OCI-LY7 (cell line): ENCODE measurements around the gene USP35. TPM values are rescaled to one million over a fixed set of nuclear protein-coding genes. Genes with fewer than 3 reads are reported as not detected.
"Not testable (repeated sequence)": the region's sequence is repeated elsewhere in the genome, so short reads cannot be mapped to it uniquely, and the experiment has no call there.

ENCODE experiments used
- BruUV-seq: library from RNA; stranded (reverse); fragments of 400-500 nt; replicated peaks from 2 replicates; lab custom pipeline; 2021; lab: Mats Ljungman, UMichigan
- CTCF ChIA-PET: fragments of 300-600 bp; sonication (Branson Sonifier 250); formaldehyde crosslinking; loops from one replicate; lab custom pipeline; 2022; ENCODE audit warnings: antibody characterized with exemption; ENCODE audit not compliant: unreplicated experiment; lab: Charles Lee
- POLR2A ChIA-PET: fragments of 300-600 bp; sonication (Branson Sonifier 250); formaldehyde crosslinking; loops from one replicate; lab custom pipeline; 2022; ENCODE audit warnings: antibody characterized with exemption; lab: Charles Lee
- DNase-seq: peaks from one replicate; pipeline ENCODE4 v3.0.0-alpha.2; 2015; ENCODE audit warnings: low spot score
- H2AFZ ChIP-seq: fragments of 200-600 bp; sonication (generic), shearing (Covaris generic); 2 replicates; pipeline ENCODE4 v1.6.1; 2014; ENCODE audit warnings: mild to moderate bottlenecking, antibody characterized with exemption, low read length, moderate library complexity
- H3K27ac ChIP-seq: fragments of 200-600 bp; sonication (generic); 2 replicates; pipeline ENCODE4 v1.5.1; 2014; ENCODE audit warnings: mixed run types, low read depth, mild to moderate bottlenecking, moderate library complexity, low read length, inconsistent platforms; ENCODE audit not compliant: poor library complexity, severe bottlenecking
- H3K36me3 ChIP-seq: fragments of 200-600 bp; sonication (generic); 2 replicates; pipeline ENCODE4 v1.6.1; 2014; ENCODE audit warnings: mild to moderate bottlenecking, antibody characterized with exemption, low read length, moderate library complexity, mixed read lengths; ENCODE audit not compliant: insufficient read depth
- H3K4me1 ChIP-seq: fragments of 200-600 bp; sonication (generic); 2 replicates; pipeline ENCODE4 v1.5.1; 2014; ENCODE audit warnings: mild to moderate bottlenecking, low read length; ENCODE audit not compliant: insufficient read depth, poor library complexity, severe bottlenecking
- H3K4me2 ChIP-seq: fragments of 200-600 bp; sonication (generic); 2 replicates; pipeline ENCODE4 v1.6.1; 2014; ENCODE audit warnings: mild to moderate bottlenecking, low read length
- H3K4me3 ChIP-seq: fragments of 200-600 bp; sonication (generic); 2 replicates; pipeline ENCODE4 v1.5.1; 2014; ENCODE audit warnings: mild to moderate bottlenecking, low read depth, low read length; ENCODE audit not compliant: poor library complexity, severe bottlenecking
- H3K79me2 ChIP-seq: fragments of 200-600 bp; sonication (generic); 2 replicates; pipeline ENCODE4 v1.6.1; 2016; ENCODE audit warnings: low read depth, mild to moderate bottlenecking, low read length, moderate library complexity, mixed read lengths; ENCODE audit not compliant: insufficient read depth
- H3K9me2 ChIP-seq: fragments of 200-600 bp; sonication (generic); 2 replicates; pipeline ENCODE4 v1.6.1; 2016; ENCODE audit warnings: mild to moderate bottlenecking, low read length, mixed read lengths; ENCODE audit not compliant: insufficient read depth
- H3K9me3 ChIP-seq: fragments of 200-600 bp; sonication (generic); 2 replicates; pipeline ENCODE4 v1.6.1; 2014; ENCODE audit warnings: mild to moderate bottlenecking, mixed run types, low read length, mixed read lengths
- H4K20me1 ChIP-seq: fragments of 200-600 bp; sonication (generic); 2 replicates; pipeline ENCODE4 v1.6.1; 2014; ENCODE audit warnings: mild to moderate bottlenecking, antibody characterized with exemption, low read length, moderate library complexity, mixed read lengths; ENCODE audit not compliant: insufficient read depth
- EZH2phosphoT487 ChIP-seq: fragments of 200-600 bp; sonication (generic); IDR thresholded peaks from 2 replicates; pipeline ENCODE4 v1.6.1; 2018; ENCODE audit warnings: low read depth, borderline replicate concordance, mild to moderate bottlenecking, mixed run types, antibody characterized with exemption, low read length, moderate library complexity, mixed read lengths
- intact Hi-C: fragments of 100-400 bp; cut with micrococcal nuclease; formaldehyde crosslinking; loops from one replicate; pipeline ENCODE4 v1.10.0; 2022; ENCODE audit not compliant: unreplicated experiment
- total RNA-seq, 2 experiments: library from RNA; depleted of rRNA in 1 of 2; stranded (reverse); fragments of >200 nt in 1 of 2; shearing (Covaris generic) in 1 of 2; gene quantifications; 2 replicates each; pipeline ENCODE4 v1.2.3, GENCODE V29; 2014 to 2022
- TF ChIP-seq, protein P1 (sequence below): fragments of 200-600 bp; sonication (generic); conservative IDR thresholded peaks from 2 replicates; pipeline ENCODE4 v1.5.1; 2014; ENCODE audit warnings: mild to moderate bottlenecking, antibody characterized with exemption, low read length, moderate library complexity, mixed read lengths

USP35 gene
- total RNA-seq, 2 experiments from 2014 or later: 3.2 to 4.9 TPM

DNA sequence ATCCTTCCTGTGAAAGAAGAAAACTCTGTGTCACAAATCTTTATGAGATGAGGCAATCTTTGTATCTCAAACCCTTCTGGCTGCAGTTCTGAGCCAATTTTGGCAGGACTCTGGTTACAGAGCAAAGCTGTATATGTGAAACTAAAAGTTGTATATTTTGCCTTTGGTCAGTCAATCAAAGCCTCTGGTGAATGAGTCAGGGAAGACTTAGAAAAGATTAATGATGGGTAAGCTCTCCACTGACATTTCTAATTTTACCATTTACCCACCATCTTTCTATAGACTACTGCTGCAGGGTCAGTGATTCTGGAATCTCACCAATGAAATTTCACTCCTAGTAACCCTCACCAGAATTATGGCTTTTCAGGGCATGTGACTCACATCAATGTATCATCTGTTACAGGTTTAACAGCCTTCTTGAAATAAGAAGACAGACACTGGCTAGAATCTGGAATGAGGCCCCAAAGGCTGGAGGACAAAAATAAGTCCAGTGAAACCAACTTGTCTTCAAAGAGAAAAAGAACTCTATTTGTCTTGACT lies 43.3 kb downstream of the USP35 start:
- H3K4me1 ChIP-seq: peaks cover 19% of the 10 kb centered on the region
- no peaks in the 10 kb centered on the region for H3K79me2 ChIP-seq
- H3K36me3 ChIP-seq: no peaks in the 10 kb centered on the region
- BruUV-seq: no TSS peak
- no peak for DNase-seq
- no peak overlapping the region for H2AFZ ChIP-seq
- H3K27ac ChIP-seq: no peak overlapping the region
- POLR2A ChIA-PET: interaction anchor here (0.5 to 0.7 kb wide), 2 partner anchors 18 to 269 kb away, joined by 3 to 5 read pairs; no protein-coding TSS in a partner anchor
- H3K4me2 ChIP-seq: no peak overlapping the region
- H3K9me3 ChIP-seq: no peaks in the 10 kb centered on the region
- no peak for TF ChIP-seq EZH2phosphoT487
- TF ChIP-seq, protein P1, sequence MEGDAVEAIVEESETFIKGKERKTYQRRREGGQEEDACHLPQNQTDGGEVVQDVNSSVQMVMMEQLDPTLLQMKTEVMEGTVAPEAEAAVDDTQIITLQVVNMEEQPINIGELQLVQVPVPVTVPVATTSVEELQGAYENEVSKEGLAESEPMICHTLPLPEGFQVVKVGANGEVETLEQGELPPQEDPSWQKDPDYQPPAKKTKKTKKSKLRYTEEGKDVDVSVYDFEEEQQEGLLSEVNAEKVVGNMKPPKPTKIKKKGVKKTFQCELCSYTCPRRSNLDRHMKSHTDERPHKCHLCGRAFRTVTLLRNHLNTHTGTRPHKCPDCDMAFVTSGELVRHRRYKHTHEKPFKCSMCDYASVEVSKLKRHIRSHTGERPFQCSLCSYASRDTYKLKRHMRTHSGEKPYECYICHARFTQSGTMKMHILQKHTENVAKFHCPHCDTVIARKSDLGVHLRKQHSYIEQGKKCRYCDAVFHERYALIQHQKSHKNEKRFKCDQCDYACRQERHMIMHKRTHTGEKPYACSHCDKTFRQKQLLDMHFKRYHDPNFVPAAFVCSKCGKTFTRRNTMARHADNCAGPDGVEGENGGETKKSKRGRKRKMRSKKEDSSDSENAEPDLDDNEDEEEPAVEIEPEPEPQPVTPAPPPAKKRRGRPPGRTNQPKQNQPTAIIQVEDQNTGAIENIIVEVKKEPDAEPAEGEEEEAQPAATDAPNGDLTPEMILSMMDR: no peak
- no peak overlapping the region for H3K4me3 ChIP-seq
- intact Hi-C loops: no loop called here
- CTCF ChIA-PET: interaction anchor here (0.7 kb wide), 1 partner anchor 108 kb away, joined by 4 read pairs; no protein-coding TSS in a partner anchor
- H3K9me2 ChIP-seq: no peaks in the 10 kb centered on the region
- no peaks in the 10 kb centered on the region for H4K20me1 ChIP-seq

- H3K4me2 ChIP-seq, H3K4me1 ChIP-seq, intact Hi-C loops, H3K36me3 ChIP-seq, H3K27ac ChIP-seq, BruUV-seq, DNase-seq, H3K79me2 ChIP-seq, H4K20me1 ChIP-seq, H2AFZ ChIP-seq, H3K9me2 ChIP-seq, H3K4me3 ChIP-seq, CTCF ChIA-PET, POLR2A ChIA-PET, H3K9me3 ChIP-seq: not testable (repeated sequence)
Measured at GRCh38 chr11:78233046-78233445, 44.3 kb downstream of the USP35 start.

DNA sequence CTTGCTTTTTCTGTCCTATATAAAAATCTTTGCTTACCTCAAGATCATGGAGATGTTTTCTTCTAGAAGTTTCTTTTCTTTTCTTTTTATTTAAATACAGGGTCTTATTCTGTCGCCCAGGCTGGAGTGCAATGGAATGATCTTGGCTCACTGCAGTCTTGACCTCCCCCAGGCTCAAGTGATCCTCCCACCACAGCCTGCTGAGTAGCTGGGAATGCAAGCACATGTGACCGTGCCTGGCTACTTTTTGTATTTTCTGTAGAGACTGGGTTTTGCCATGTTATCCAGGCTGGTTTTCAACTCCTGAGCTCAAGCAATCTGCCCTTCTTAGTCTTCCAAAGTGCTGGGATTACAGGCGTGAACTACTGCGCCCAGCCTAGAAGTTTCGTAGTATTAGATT lies 45.3 kb downstream of the USP35 start:
- DNase-seq: no peak
- BruUV-seq: no TSS peak
- no peak overlapping the region for H3K4me2 ChIP-seq
- no peaks in the 10 kb centered on the region for H3K36me3 ChIP-seq
- POLR2A ChIA-PET: no interaction called here
- no peaks in the 10 kb centered on the region for H4K20me1 ChIP-seq
- H3K9me2 ChIP-seq: no peaks in the 10 kb centered on the region
- no peak overlapping the region for H3K27ac ChIP-seq
- intact Hi-C loops: no loop called here
- no peak overlapping the region for H2AFZ ChIP-seq
- no peak for TF ChIP-seq EZH2phosphoT487
- TF ChIP-seq, protein P1: no peak
- H3K4me3 ChIP-seq: no peak overlapping the region
- CTCF ChIA-PET: no interaction called here
- no peaks in the 10 kb centered on the region for H3K79me2 ChIP-seq
- H3K4me1 ChIP-seq: no peaks in the 10 kb centered on the region
- H3K9me3 ChIP-seq: no peaks in the 10 kb centered on the region
